ENCODE measurements around the gene KLHDC10.

The KLHDC10 gene

GRCh38 chr7:130131191-130131834, 61.0 kb downstream of the KLHDC10 start:
- H3K4me1 ChIP-seq (ENCODE audit: control insufficient read depth, insufficient read depth, low read length) = peaks cover 10% of the 10 kb centered on the region
- no peak overlapping the region for H3K9ac ChIP-seq (ENCODE audit: low read length)
- peaks cover 8% of the 10 kb centered on the region for H3K36me3 ChIP-seq (ENCODE audit: control insufficient read depth, insufficient read depth, low read length)
- H3K27me3 ChIP-seq (ENCODE audit: control insufficient read depth, insufficient read depth, low read length) = no peaks in the 10 kb centered on the region
- no peak overlapping the region for H3K4me3 ChIP-seq (ENCODE audit: low read length)
- H3K27ac ChIP-seq (ENCODE audit: low read depth, low read length) = no peak overlapping the region

GRCh38 chr7:130131964-130132875, 61.9 kb downstream of the KLHDC10 start:
- Histone ChIP-seq H3K4me1 (ENCODE audit: control insufficient read depth, insufficient read depth, low read length) (peaks cover 9% of the 10 kb centered on the region), H3K4me3 (ENCODE audit: low read length) (no peak overlapping the region), H3K27me3 (ENCODE audit: control insufficient read depth, insufficient read depth, low read length) (no peaks in the 10 kb centered on the region), H3K9ac (ENCODE audit: low read length) (no peak overlapping the region), H3K27ac (ENCODE audit: low read depth, low read length) (no peak overlapping the region), H3K36me3 (ENCODE audit: control insufficient read depth, insufficient read depth, low read length) (peaks cover 8% of the 10 kb centered on the region)

GRCh38 chr7:130133029-130133782, 62.9 kb downstream of the KLHDC10 start:
- Histone ChIP-seq H3K36me3 (ENCODE audit: control insufficient read depth, insufficient read depth, low read length) (peaks cover 8% of the 10 kb centered on the region), H3K4me3 (ENCODE audit: low read length) (no peak overlapping the region), H3K9ac (ENCODE audit: low read length) (no peak overlapping the region), H3K27ac (ENCODE audit: low read depth, low read length) (no peak overlapping the region), H3K4me1 (ENCODE audit: control insufficient read depth, insufficient read depth, low read length) (no peaks in the 10 kb centered on the region), H3K27me3 (ENCODE audit: control insufficient read depth, insufficient read depth, low read length) (no peaks in the 10 kb centered on the region)

GRCh38 chr7:130134106-130134636, 63.8 kb downstream of the KLHDC10 start:
- Histone ChIP-seq H3K27ac (ENCODE audit: low read depth, low read length) (no peak overlapping the region), H3K9ac (ENCODE audit: low read length) (no peak overlapping the region), H3K4me3 (ENCODE audit: low read length) (no peak overlapping the region)

GRCh38 chr7:130134726-130135125, 64.4 kb downstream of the KLHDC10 start:
- no peak overlapping the region for H3K4me3 ChIP-seq (ENCODE audit: low read length)
- H3K27me3 ChIP-seq (ENCODE audit: control insufficient read depth, insufficient read depth, low read length) = no peaks in the 10 kb centered on the region
- peaks cover 8% of the 10 kb centered on the region for H3K36me3 ChIP-seq (ENCODE audit: control insufficient read depth, insufficient read depth, low read length)
- no peak overlapping the region for H3K27ac ChIP-seq (ENCODE audit: low read depth, low read length)
- H3K9ac ChIP-seq (ENCODE audit: low read length) = no peak overlapping the region
- H3K4me1 ChIP-seq (ENCODE audit: control insufficient read depth, insufficient read depth, low read length) = no peaks in the 10 kb centered on the region

More at GRCh38 chr7:130134106-130134636, 63.8 kb downstream of the KLHDC10 start:
- Histone ChIP-seq H3K36me3 (ENCODE audit: control insufficient read depth, insufficient read depth, low read length) (peaks cover 8% of the 10 kb centered on the region), H3K4me1 (ENCODE audit: control insufficient read depth, insufficient read depth, low read length) (no peaks in the 10 kb centered on the region), H3K27me3 (ENCODE audit: control insufficient read depth, insufficient read depth, low read length) (no peaks in the 10 kb centered on the region)

- Histone ChIP-seq H3K27ac (ENCODE audit: low read depth, low read length) (no peak overlapping the region), H3K9ac (ENCODE audit: low read length) (no peak overlapping the region), H3K27me3 (ENCODE audit: control insufficient read depth, insufficient read depth, low read length) (no peaks in the 10 kb centered on the region), H3K4me1 (ENCODE audit: control insufficient read depth, insufficient read depth, low read length) (no peaks in the 10 kb centered on the region), H3K4me3 (ENCODE audit: low read length) (no peak overlapping the region), H3K36me3 (ENCODE audit: control insufficient read depth, insufficient read depth, low read length) (peaks cover 8% of the 10 kb centered on the region)
Measured at GRCh38 chr7:130135208-130136205, 65.2 kb downstream of the KLHDC10 start.

GRCh38 chr7:130136579-130137167, 66.3 kb downstream of the KLHDC10 start:
- Histone ChIP-seq H3K27ac (ENCODE audit: low read depth, low read length) (no peak overlapping the region), H3K36me3 (ENCODE audit: control insufficient read depth, insufficient read depth, low read length) (peaks cover 8% of the 10 kb centered on the region), H3K4me3 (ENCODE audit: low read length) (no peak overlapping the region), H3K27me3 (ENCODE audit: control insufficient read depth, insufficient read depth, low read length) (no peaks in the 10 kb centered on the region), H3K9ac (ENCODE audit: low read length) (no peak overlapping the region), H3K4me1 (ENCODE audit: control insufficient read depth, insufficient read depth, low read length) (peaks cover 3% of the 10 kb centered on the region)

GRCh38 chr7:130137207-130137606, 66.9 kb downstream of the KLHDC10 start:
- no peak overlapping the region for H3K4me3 ChIP-seq (ENCODE audit: low read length)
- no peaks in the 10 kb centered on the region for H3K27me3 ChIP-seq (ENCODE audit: control insufficient read depth, insufficient read depth, low read length)
- no peak overlapping the region for H3K9ac ChIP-seq (ENCODE audit: low read length)
- H3K4me1 ChIP-seq (ENCODE audit: control insufficient read depth, insufficient read depth, low read length) = peaks cover 3% of the 10 kb centered on the region
- H3K27ac ChIP-seq (ENCODE audit: low read depth, low read length) = no peak overlapping the region
- H3K36me3 ChIP-seq (ENCODE audit: control insufficient read depth, insufficient read depth, low read length) = peaks cover 8% of the 10 kb centered on the region

GRCh38 chr7:130139193-130139960, 69.0 kb downstream of the KLHDC10 start:
- H3K9ac ChIP-seq (ENCODE audit: low read length) = no peak overlapping the region
- H3K4me3 ChIP-seq (ENCODE audit: low read length) = no peak overlapping the region
- H3K27ac ChIP-seq (ENCODE audit: low read depth, low read length) = no peak overlapping the region
- peaks cover 3% of the 10 kb centered on the region for H3K4me1 ChIP-seq (ENCODE audit: control insufficient read depth, insufficient read depth, low read length)
- peaks cover 3% of the 10 kb centered on the region for H3K36me3 ChIP-seq (ENCODE audit: control insufficient read depth, insufficient read depth, low read length)
- H3K27me3 ChIP-seq (ENCODE audit: control insufficient read depth, insufficient read depth, low read length) = no peaks in the 10 kb centered on the region

- Histone ChIP-seq H3K4me3 (ENCODE audit: low read length) (peak overlapping the region; percentile 85), H3K27ac (ENCODE audit: low read depth, low read length) (peak overlapping the region; percentile 81), H3K36me3 (ENCODE audit: control insufficient read depth, insufficient read depth, low read length) (peaks cover 3% of the 10 kb centered on the region), H3K9ac (ENCODE audit: low read length) (peak overlapping the region; percentile 89), H3K4me1 (ENCODE audit: control insufficient read depth, insufficient read depth, low read length) (peaks cover 3% of the 10 kb centered on the region), H3K27me3 (ENCODE audit: control insufficient read depth, insufficient read depth, low read length) (no peaks in the 10 kb centered on the region)
Measured at GRCh38 chr7:130140551-130141160, 70.3 kb downstream of the KLHDC10 start.
